Liver (tissue), 9 donors: ENCODE measurements around the gene SPHK1. TPM values are rescaled to one million over a fixed set of nuclear protein-coding genes. Genes with fewer than 3 reads are reported as not detected.

ENCODE experiments used
- DNase-seq: peaks from one replicate; pipeline ENCODE4 v3.0.0-alpha.2; 2017; ENCODE audit warnings: low spot score
- H3K27ac ChIP-seq, 2 donors: one replicate each; pipeline ENCODE4 v1.7.0; 2013; ENCODE audit warnings: inconsistent platforms in 2 of 2, low read length in 2 of 2, control low read depth in 1 of 2, low read depth in 1 of 2, mild to moderate bottlenecking in 1 of 2
- H3K27me3 ChIP-seq, 4 donors: one replicate each; pipeline versions ENCODE4 v1.6.1 to v1.7.0; 2013; ENCODE audit warnings: low read length in 3 of 4, inconsistent platforms in 1 of 4, mild to moderate bottlenecking in 1 of 4, moderate library complexity in 1 of 4; ENCODE audit not compliant: control insufficient read depth in 4 of 4, insufficient read depth in 4 of 4
- H3K36me3 ChIP-seq, 4 donors: one replicate each; pipeline versions ENCODE4 v1.6.1 to v1.7.0; 2013; ENCODE audit warnings: low read length in 3 of 4, mild to moderate bottlenecking in 3 of 4, low read depth in 1 of 4, moderate library complexity in 1 of 4; ENCODE audit not compliant: control insufficient read depth in 4 of 4, insufficient read depth in 3 of 4
- H3K4me1 ChIP-seq, 4 donors: one replicate each; pipeline versions ENCODE4 v1.6.1 to v1.7.0; 2013; ENCODE audit warnings: low read length in 3 of 4, mild to moderate bottlenecking in 3 of 4, moderate library complexity in 1 of 4; ENCODE audit not compliant: control insufficient read depth in 4 of 4, insufficient read depth in 4 of 4
- H3K4me3 ChIP-seq, 3 donors: one replicate each; pipeline versions ENCODE4 v1.6.1 to v1.7.0; 2013; ENCODE audit warnings: low read length in 3 of 3, control low read depth in 1 of 3, low read depth in 1 of 3, mild to moderate bottlenecking in 1 of 3
- H3K9ac ChIP-seq, 2 donors: one replicate each; pipeline ENCODE4 v1.7.0; 2013; ENCODE audit warnings: low read length in 2 of 2, mild to moderate bottlenecking in 2 of 2, moderate library complexity in 2 of 2, control low read depth in 1 of 2, low read depth in 1 of 2
- H3K9me3 ChIP-seq, 4 donors: one replicate each; pipeline versions ENCODE4 v1.6.1 to v1.7.0; 2013; ENCODE audit warnings: low read length in 3 of 4; ENCODE audit not compliant: control insufficient read depth in 4 of 4
- ATF3 ChIP-seq: IDR thresholded peaks from 2 replicates; pipeline ENCODE4 v1.6.1; 2016; ENCODE audit warnings: antibody characterized with exemption
- CTCF ChIP-seq: fragments of 150-350 bp; IDR thresholded peaks from 2 replicates; pipeline ENCODE4 v1.5.1; 2017; ENCODE audit warnings: improper control_type of control experiment, low read depth, low read length; ENCODE audit not compliant: missing input control
- EGR1 ChIP-seq, 2 donors: IDR thresholded peaks; 2 replicates each; pipeline ENCODE4 v1.6.1; 2016 to 2018; ENCODE audit warnings: antibody characterized with exemption in 2 of 2, low read depth in 2 of 2
- FOXA1 ChIP-seq: IDR thresholded peaks from 2 replicates; pipeline ENCODE4 v1.6.1; 2016; ENCODE audit warnings: antibody characterized with exemption
- GABPA ChIP-seq, 2 donors: IDR thresholded peaks in 1 of 2; conservative IDR thresholded peaks in 1 of 2; 2 replicates each; pipeline ENCODE4 v1.6.1; 2016; ENCODE audit warnings: antibody characterized with exemption in 2 of 2, mild to moderate bottlenecking in 1 of 2, moderate library complexity in 1 of 2
- HNF4G ChIP-seq: IDR thresholded peaks from 2 replicates; pipeline ENCODE4 v1.6.1; 2016; ENCODE audit warnings: antibody characterized with exemption
- JUND ChIP-seq, 2 donors: IDR thresholded peaks; 2 replicates each; pipeline ENCODE4 v1.6.1; 2016; ENCODE audit warnings: antibody characterized with exemption in 2 of 2
- MAX ChIP-seq: IDR thresholded peaks from 2 replicates; pipeline ENCODE4 v1.6.1; 2016; ENCODE audit warnings: antibody characterized with exemption
- NR2F2 ChIP-seq: IDR thresholded peaks from 2 replicates; pipeline ENCODE4 v1.6.1; 2016; ENCODE audit warnings: antibody characterized with exemption
- REST ChIP-seq: IDR thresholded peaks from 2 replicates; pipeline ENCODE4 v1.6.1; 2016; ENCODE audit warnings: antibody characterized with exemption, mild to moderate bottlenecking
- RXRA ChIP-seq, 2 donors: IDR thresholded peaks; 2 replicates each; pipeline ENCODE4 v1.6.1; 2017 to 2018; ENCODE audit warnings: antibody characterized with exemption in 2 of 2, mild to moderate bottlenecking in 1 of 2
- SP1 ChIP-seq: IDR thresholded peaks from 2 replicates; pipeline ENCODE4 v1.6.1; 2018; ENCODE audit warnings: antibody characterized with exemption, mild to moderate bottlenecking
- TAF1 ChIP-seq: conservative IDR thresholded peaks from 2 replicates; pipeline ENCODE4 v1.6.1; 2016; ENCODE audit warnings: antibody characterized with exemption, mild to moderate bottlenecking
- YY1 ChIP-seq: IDR thresholded peaks from 2 replicates; pipeline ENCODE4 v1.6.1; 2016; ENCODE audit warnings: antibody characterized with exemption, mild to moderate bottlenecking
- ZBTB33 ChIP-seq: IDR thresholded peaks from 2 replicates; pipeline ENCODE4 v1.6.1; 2016; ENCODE audit warnings: antibody characterized with exemption
- WGBS: extraction: QIAGEN DNeasy Blood & Tissue Kit; methylation state at CpG from one replicate; pipeline ENCODE4 v1.1.7; 2013; 5-methylcytosine and 5-hydroxymethylcytosine counted together
- polyA plus RNA-seq, 2 donors: library from polyadenylated mRNA; stranded (reverse) in 1 of 2; unstranded in 1 of 2; fragments of 200-250 nt in 1 of 2; fragments of >200 nt in 1 of 2; fragmentation: Nextera tagmentation in 1 of 2; extraction: Ambion mirVana in 1 of 2; gene quantifications; one replicate each; pipeline versions ENCODE4 v1.2.1 to v1.2.3, GENCODE V29; 2013 to 2015
- total RNA-seq, 2 donors: library from RNA; depleted of rRNA; stranded (reverse); fragments of >200 nt; gene quantifications; one replicate each; pipeline ENCODE4 v1.2.3, GENCODE V29; 2014
- donor health status: healthy.
- donor health status: healthy.
- donor health status: healthy.
- donor health status: healthy.
- donor health status: healthy.

Gene SPHK1
- total and polyA plus RNA-seq, 4 donors, result 0.89 to 11.4 (median 1.1) TPM

- no peak overlapping the region for H3K27ac ChIP-seq
- TF ChIP-seq JUND (IDR thresholded peaks at IDR 0.05) (no peak), REST (no peak), CTCF (no peak), MAX (no peak), RXRA (IDR thresholded peaks at IDR 0.05) (no peak), ZBTB33 (no peak), GABPA (IDR thresholded peaks at IDR 0.05 in 1 of 2, conservative IDR thresholded peaks at IDR 0.05 in 1 of 2) (no peak), YY1 (no peak), ATF3 (no peak), TAF1 (no peak), SP1 (no peak), HNF4G (no peak), FOXA1 (no peak), EGR1 (IDR thresholded peaks at IDR 0.05; ENCODE audit: low read depth in 2 of 2) (no peak), NR2F2 (no peak)
- 85% methylated on average over 3 of the region's 3 CpGs for WGBS
Observed at GRCh38 chr17:76426853-76427252, 42.4 kb downstream of the SPHK1 start.

More at GRCh38 chr17:76426853-76427252, 42.4 kb downstream of the SPHK1 start:
- Histone ChIP-seq H3K9ac (no peak overlapping the region), H3K36me3 (peaks cover 0 to 1% (median 0%) of the 10 kb centered on the region in 4 donors), H3K27me3 (no peaks in the 10 kb centered on the region), H3K4me1 (no peaks in the 10 kb centered on the region), H3K4me3 (no peak overlapping the region), H3K9me3 (no peaks in the 10 kb centered on the region)
- DNase-seq, result no peak
